Measurements from ENCODE around the gene SNRPD2. TPM values are rescaled to one million over a fixed set of nuclear protein-coding genes. Genes with fewer than 3 reads are reported as not detected.

The SNRPD2 gene
- total RNA-seq = 219 and 256 TPM in 2 replicates

DNA sequence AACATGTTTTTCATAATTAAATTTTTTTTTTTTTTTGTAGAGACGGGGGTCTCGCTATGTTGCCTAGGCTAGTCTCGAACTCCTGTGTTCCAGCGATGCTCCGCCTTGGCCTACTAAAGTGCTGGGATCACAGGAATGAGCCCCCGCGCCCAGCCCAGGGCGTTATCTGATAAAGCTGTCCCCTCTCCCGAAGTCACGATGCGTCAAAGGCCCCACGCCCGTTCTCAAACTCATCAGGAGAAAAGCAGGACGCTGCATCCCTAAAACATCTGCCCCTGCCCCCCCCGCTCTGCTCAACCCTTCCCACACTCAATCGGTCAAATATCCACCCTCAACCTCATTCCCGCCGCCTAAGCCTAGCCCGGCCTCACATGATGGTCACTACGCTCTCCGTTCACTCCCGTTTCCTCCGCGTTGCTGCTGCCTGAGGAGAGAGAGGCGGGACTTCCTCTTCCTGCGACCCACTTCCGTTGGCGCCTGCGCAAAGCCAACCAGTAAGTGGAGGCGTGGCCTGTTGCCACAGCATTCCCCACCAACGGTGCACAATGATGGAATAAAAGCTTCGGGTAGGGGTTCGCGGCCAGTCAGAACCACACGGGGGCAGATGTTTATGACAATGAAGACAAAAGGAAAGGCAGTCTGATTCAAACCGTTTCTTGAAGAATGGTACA is at the start of gene SNRPD2:
TSS of gene SNRPD2 (minus strand) at position 438 of the 671 bp plus-strand sequence. CDS start at position 373, 65 bp downstream.

GRCh38 chr19:45733160-45733810 is 41.5 kb upstream of the SNRPD2 start, which contains the start of gene MEIOSIN:
Gene MEIOSIN, plus strand, starts transcription at chr19:45733439. Its CDS starts 1,938 bp downstream, at chr19:45735377.

DNA sequence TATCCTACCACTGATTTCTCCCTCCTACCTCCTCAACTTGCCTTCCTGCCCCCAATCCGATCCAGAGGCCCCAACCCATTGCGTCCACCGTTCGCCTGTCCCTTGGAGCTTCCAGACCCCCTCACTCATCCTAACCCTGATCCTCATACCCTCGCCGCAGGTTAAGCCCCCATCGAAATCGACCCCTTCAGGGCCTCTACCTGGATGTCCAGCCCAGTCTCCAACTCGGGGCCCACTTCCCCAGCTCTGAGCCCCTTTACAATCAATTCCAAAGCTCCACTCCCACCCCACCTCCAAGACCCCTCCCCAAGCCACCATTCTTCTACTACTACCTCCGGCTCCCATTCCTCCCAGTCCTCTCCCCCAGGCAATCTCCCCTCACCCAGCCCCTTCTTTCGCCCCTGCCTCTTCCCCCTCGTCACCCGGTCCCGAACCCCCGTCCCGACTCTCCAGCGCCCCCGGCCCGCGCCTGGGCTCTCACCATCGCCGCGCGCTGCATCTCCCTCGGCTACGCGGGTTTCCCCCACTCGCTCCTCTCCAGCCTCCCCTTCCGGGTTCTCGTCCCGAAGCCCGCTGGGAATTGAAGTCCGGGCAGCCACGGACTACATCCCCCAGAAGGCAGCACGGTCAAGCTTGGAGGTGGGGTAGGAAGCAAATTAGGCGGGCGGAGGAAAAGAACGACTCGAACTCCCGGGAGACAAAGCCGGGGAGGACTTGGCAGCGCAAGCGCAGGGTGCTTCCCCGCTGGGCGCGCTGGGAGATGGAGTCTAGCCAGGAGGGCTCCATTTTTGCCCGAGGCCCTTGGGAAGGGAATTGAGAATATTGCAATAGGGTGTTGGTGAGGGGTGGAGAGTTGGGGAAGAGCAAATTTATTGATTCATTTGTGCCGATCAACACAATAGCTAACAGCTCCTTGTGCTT is 38.9 kb upstream of the SNRPD2 start, which contains the start of gene FBXO46:
TSS of gene FBXO46 (minus strand) at position 529 of the 921 bp plus-strand sequence. CDS start 17,401 bp downstream, outside the sequence.

DNA sequence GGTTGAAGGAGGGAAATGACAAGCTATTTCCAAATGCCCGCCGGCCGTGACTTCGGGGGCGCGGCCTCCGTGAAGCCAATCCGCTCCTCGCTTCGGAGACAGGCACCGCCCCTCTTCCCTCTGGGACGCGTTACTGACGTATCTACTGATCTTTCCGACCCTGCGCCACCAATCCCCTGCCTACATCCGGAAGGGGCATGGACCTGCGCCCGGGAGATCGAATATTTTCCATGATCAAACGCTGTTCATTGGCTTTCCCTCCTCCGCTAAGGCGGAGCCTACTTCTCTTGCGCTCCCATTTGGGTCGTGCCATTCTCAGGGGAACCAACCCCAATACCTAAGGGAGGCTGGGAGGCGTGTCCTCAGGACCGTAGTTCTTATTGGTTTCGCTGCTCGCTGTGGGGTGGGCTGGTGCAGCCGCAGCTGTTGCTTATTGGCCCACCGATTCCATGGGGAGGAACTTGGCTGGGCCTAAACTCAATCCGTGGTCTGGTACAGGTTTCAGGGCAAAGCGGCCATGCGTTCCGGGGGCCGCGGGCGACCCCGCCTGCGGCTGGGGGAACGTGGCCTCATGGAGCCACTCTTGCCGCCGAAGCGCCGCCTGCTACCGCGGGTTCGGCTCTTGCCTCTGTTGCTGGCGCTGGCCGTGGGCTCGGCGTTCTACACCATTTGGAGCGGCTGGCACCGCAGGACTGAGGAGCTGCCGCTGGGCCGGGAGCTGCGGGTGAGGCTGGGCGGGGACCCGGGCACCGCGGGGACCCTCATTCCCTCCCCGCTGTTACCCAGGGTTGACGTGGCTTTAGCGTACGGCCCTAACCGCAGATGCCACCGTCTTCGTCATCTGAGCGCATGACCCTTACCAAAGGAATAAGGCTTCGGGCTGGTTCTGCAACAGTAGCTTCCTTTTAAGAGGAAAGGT is 693 bp upstream of the SNRPD2 start, which contains the start of gene QPCTL:
TSS of gene QPCTL (plus strand) at position 480 of the 919 bp plus-strand sequence. CDS start at position 518, 38 bp downstream.

GRCh38 chr19:45667620-45668341 is 24.0 kb downstream of the SNRPD2 start, which contains the start of gene GIPR:
Gene GIPR, plus strand, starts transcription at chr19:45668221. Its CDS starts 1,300 bp downstream, at chr19:45669521.

GRCh38 chr19:45638930-45639729 is 52.6 kb downstream of the SNRPD2 start, which contains the start of gene EML2:
Gene EML2, minus strand, starts transcription at chr19:45639397. Its CDS starts 21 bp downstream, at chr19:45639376.

Small RNA genes lying within 50 kb of the gene (small RNA-seq; reads per million reads assigned to genes)
- gene MIR642A (0.16 reads per million), gene RN7SL836P (not detected)

Other genes with a start within 250 kb of the SNRPD2 start
- 0.48 and 0.65 TPM in 2 replicates for gene FOSB, start 224.0 kb downstream of the SNRPD2 start, total RNA-seq
- gene RTN2, start 194.9 kb downstream of the SNRPD2 start, total RNA-seq = 6.1 and 13.1 TPM in 2 replicates
- 2.0 and 2.3 TPM in 2 replicates for gene PPM1N, start 193.5 kb downstream of the SNRPD2 start, total RNA-seq
- 195 and 198 TPM in 2 replicates for gene VASP, start 184.5 kb downstream of the SNRPD2 start, total RNA-seq
- gene OPA3, start 107.2 kb downstream of the SNRPD2 start, total RNA-seq = 15.0 and 15.4 TPM in 2 replicates
- 5.2 and 6.7 TPM in 2 replicates for gene GPR4, start 89.7 kb downstream of the SNRPD2 start, total RNA-seq
- 11.9 and 14.0 TPM in 2 replicates for gene EML2, start 52.6 kb downstream of the SNRPD2 start, total RNA-seq
- under 0.01 TPM in 1 of 2 replicates, not detected in the other for gene GIPR, start 23.7 kb downstream of the SNRPD2 start, total RNA-seq
- 20.6 and 20.8 TPM in 2 replicates for gene QPCTL, start 713 bp upstream of the SNRPD2 start, total RNA-seq
- 13.2 and 17.0 TPM in 2 replicates for gene FBXO46, start 38.9 kb upstream of the SNRPD2 start, total RNA-seq
- gene MEIOSIN, start 41.5 kb upstream of the SNRPD2 start, total RNA-seq = not detected in 2 replicates
- 5.6 and 8.2 TPM in 2 replicates for gene SIX5, start 77.3 kb upstream of the SNRPD2 start, total RNA-seq
- gene DMPK, start 90.5 kb upstream of the SNRPD2 start, total RNA-seq = 12.4 and 13.7 TPM in 2 replicates
- 49.2 and 50.6 TPM in 2 replicates for gene DMWD, start 100.9 kb upstream of the SNRPD2 start, total RNA-seq
- gene RSPH6A, start 123.4 kb upstream of the SNRPD2 start, total RNA-seq = under 0.01 and 0.38 TPM in 2 replicates
- gene SYMPK, start 171.2 kb upstream of the SNRPD2 start, total RNA-seq = 41.6 and 62.4 TPM in 2 replicates
- gene FOXA3, start 172.4 kb upstream of the SNRPD2 start, total RNA-seq = under 0.01 TPM in 1 of 2 replicates, not detected in the other
- gene IRF2BP1, start 194.2 kb upstream of the SNRPD2 start, total RNA-seq = 26.2 and 33.6 TPM in 2 replicates
- 2.3 TPM in 2 replicates for gene MYPOP, start 210.7 kb upstream of the SNRPD2 start, total RNA-seq
- not detected in 2 replicates for gene NANOS2, start 222.8 kb upstream of the SNRPD2 start, total RNA-seq